Measurements from ENCODE around the gene TMEM151B. TPM values are rescaled to one million over a fixed set of nuclear protein-coding genes. Genes with fewer than 3 reads are reported as not detected.

TMEM151B gene
- total and polyA plus RNA-seq, 11 donors, result 0.21 to 5.3 (median 0.45) TPM; not detected in 4

GRCh38 chr6:44258921-44259320 lies 11.3 kb upstream of the TMEM151B start:
- Histone ChIP-seq H3K4me1 (peaks cover 3 to 60% (median 32%) of the 10 kb centered on the region in 12 donors), H3K27ac (no peak overlapping the region), H3K36me3 (peaks cover 3 to 61% (median 26%) of the 10 kb centered on the region in 9 donors), H3K27me3 (no peaks in the 10 kb centered on the region), H3K4me3 (no peak overlapping the region), H3K9me3 (no peaks in the 10 kb centered on the region)
- intact Hi-C loops (cut with DNase I), result loop anchor here in 5 of 10 donors (5.0 to 10.0 kb wide), 3 partner anchors 87 to 164 kb away; no protein-coding TSS in a partner anchor
- 85 to 94% (median 91%) methylated on average over 3 of the region's 3 CpGs for WGBS, 4 donors
- ATAC-seq (no peak), DNase-seq (peak in 1 of 5 donors; percentile 17)
- TF ChIP-seq CTCF (IDR thresholded peaks at IDR 0.05), result no peak
- no peak for TF ChIP-seq POLR2A (IDR thresholded peaks at IDR 0.05)

DNA sequence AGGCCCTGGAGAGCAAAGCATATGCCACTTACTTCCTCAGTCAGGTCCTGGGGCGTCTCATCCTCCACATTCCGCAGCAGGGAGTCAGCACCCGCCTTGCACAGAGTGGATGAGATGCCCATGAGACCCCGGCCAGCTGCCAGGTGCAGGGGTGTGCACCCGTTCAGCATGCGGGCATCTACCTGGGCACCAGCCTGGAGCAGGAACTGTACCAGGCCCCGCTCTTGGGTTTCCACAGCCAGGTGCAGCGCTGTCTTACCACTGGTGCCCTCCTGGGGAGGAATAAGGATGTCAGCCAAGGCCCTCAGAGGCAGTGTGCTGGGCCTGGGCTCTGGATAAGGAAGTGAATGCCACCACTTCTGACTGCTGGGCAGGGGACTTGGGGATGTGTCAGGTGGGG lies 10.2 kb upstream of the TMEM151B start:
- 96 to 97% (median 96%) methylated on average over 6 to 8 of the region's 8 CpGs for WGBS, 4 donors
- intact Hi-C loops (cut with DNase I), result loop anchor here in 1 of 10 donors (10.0 kb wide), 1 partner anchor 195 kb away; no protein-coding TSS in a partner anchor
- DNase-seq, result no peak
- Histone ChIP-seq H3K27ac (no peak overlapping the region), H3K27me3 (no peaks in the 10 kb centered on the region), H3K36me3 (peaks cover 0 to 50% (median 16%) of the 10 kb centered on the region in 9 donors), H3K4me3 (no peak overlapping the region), H3K4me1 (peaks cover 3 to 61% (median 40%) of the 10 kb centered on the region in 12 donors), H3K9me3 (no peaks in the 10 kb centered on the region)
- TF ChIP-seq CTCF (IDR thresholded peaks at IDR 0.05) (no peak), POLR2A (IDR thresholded peaks at IDR 0.05) (no peak)
- no peak for ATAC-seq

DNA sequence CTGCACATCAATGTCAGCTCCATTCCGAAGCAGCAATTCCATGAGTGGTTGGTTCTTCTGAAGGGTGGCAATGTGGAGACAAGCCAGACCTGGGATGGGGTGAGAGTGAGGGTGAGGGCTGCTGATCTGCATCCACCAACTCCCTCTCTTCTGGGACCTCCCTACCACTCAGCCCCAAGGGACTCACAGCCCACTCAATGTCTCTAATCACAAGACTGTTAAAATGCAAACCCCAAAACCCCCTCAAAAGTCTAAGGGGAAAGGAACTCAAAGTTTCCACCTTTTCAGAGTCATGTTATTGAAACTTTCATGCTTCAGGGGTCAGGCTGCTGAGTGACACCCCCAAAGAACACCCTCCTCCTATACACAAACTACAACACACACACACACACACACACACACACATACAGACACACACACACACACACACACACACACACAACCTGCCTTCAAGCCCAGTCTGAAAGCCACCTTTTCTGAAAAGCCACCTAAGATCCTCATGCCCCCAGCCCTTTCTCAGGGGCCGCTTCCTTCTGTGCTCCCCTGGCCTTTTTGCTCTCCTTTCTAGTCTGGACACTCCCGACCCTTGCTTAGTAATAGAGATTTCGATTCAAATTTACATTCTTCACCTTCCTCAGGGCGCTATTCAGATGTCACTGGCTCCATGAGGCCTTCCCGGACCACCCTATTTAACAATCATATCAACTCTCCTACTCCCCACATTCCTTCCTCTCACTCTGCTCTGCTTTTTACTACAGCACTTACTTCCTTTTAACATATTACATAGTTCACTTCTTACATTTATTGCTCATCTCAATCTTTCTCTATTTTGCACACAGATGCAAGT lies 9.6 kb upstream of the TMEM151B start:
- DNase-seq, result peak in 1 of 5 donors; percentile 1
- no peak for ATAC-seq
- Histone ChIP-seq H3K9me3 (no peaks in the 10 kb centered on the region), H3K4me1 (peaks cover 3 to 60% (median 40%) of the 10 kb centered on the region in 12 donors), H3K36me3 (peaks cover 0 to 43% (median 9%) of the 10 kb centered on the region in 9 donors), H3K27me3 (no peaks in the 10 kb centered on the region), H3K4me3 (no peak overlapping the region), H3K27ac (no peak overlapping the region)
- intact Hi-C loops (cut with DNase I), result loop anchor here in 1 of 10 donors (10.0 kb wide), 1 partner anchor 194 kb away; no protein-coding TSS in a partner anchor
- TF ChIP-seq POLR2A (IDR thresholded peaks at IDR 0.05) (no peak), CTCF (IDR thresholded peaks at IDR 0.05) (no peak)
- WGBS, 4 donors, result 90 to 94% (median 92%) methylated on average over 5 to 6 of the region's 6 CpGs

DNA sequence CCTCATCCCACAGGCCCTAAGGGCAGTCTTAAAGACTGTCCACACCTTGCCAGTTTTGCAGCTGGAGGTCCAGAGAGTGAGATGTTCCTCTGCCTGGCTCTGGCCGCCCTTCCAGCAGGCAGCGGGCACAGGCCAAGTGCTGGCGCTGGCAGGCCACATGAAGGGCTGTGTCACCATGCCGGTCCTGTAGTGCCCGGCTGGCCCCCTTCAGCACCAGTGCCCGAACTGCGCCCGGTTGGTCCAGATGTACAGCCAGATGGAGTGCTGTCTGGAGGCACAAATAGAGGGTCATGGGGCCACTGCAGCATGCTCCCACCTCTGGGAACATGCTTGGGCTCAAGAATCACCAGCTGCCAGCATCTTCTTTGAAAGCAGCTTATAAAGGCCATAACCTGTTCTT lies 8.7 kb upstream of the TMEM151B start:
- WGBS, 4 donors, result 95 to 98% (median 97%) methylated on average over 8 of the region's 8 CpGs; no CpG with 5 or more reads in 1 of the 4 donors
- H3K36me3 ChIP-seq, result peaks cover 0 to 40% (median 6%) of the 10 kb centered on the region in 9 donors
- DNase-seq (peak in 1 of 5 donors; percentile 19), ATAC-seq (no peak)
- H3K4me3 ChIP-seq, result no peak overlapping the region
- intact Hi-C loops (cut with DNase I), result loop anchor here in 1 of 10 donors (10.0 kb wide), 1 partner anchor 193 kb away; no protein-coding TSS in a partner anchor
- H3K27me3 ChIP-seq, result no peaks in the 10 kb centered on the region
- no peak overlapping the region for H3K27ac ChIP-seq
- H3K4me1 ChIP-seq, result peaks cover 3 to 56% (median 32%) of the 10 kb centered on the region in 12 donors
- no peaks in the 10 kb centered on the region for H3K9me3 ChIP-seq
- TF ChIP-seq CTCF (IDR thresholded peaks at IDR 0.05), result no peak
- no peak for TF ChIP-seq POLR2A (IDR thresholded peaks at IDR 0.05)
